Pericardium fibroblast (primary cell): Measurements from ENCODE around the gene MRTO4. TPM values are rescaled to one million over a fixed set of nuclear protein-coding genes. Genes with fewer than 3 reads are reported as not detected.

ENCODE experiments used
- total RNA-seq: library from RNA; depleted of rRNA; stranded (reverse); fragments of >200 nt; gene quantifications from 2 replicates; pipeline ENCODE4 v1.2.3, GENCODE V29; 2015

MRTO4 gene
- total RNA-seq = 20.7 and 21.4 TPM in 2 replicates

GRCh38 chr1:19251305-19252196, at the start of gene MRTO4, which contains the start of gene EMC1:
MRTO4 (plus strand) TSS chr1:19251805; CDS start chr1:19251836, 31 bp downstream.
EMC1 (minus strand) TSS chr1:19251524; CDS start chr1:19251509, 15 bp downstream.

GRCh38 chr1:19209990-19210771, 41.4 kb upstream of the MRTO4 start, which contains the start of gene UBR4:
UBR4 (minus strand) TSS chr1:19210266; CDS start chr1:19210248, 18 bp downstream.

GRCh38 chr1:19288324-19289241, 37.0 kb downstream of the MRTO4 start, which contains the start of gene AKR7A3:
AKR7A3 (minus strand) TSS chr1:19288770; CDS start chr1:19288709, 61 bp downstream.

Other genes starting within 250 kb of the MRTO4 start
- 43.5 and 65.6 TPM in 2 replicates for gene UBR4, start 41.5 kb upstream of the MRTO4 start, total RNA-seq
- 31.4 and 52.9 TPM in 2 replicates for gene EMC1, start 281 bp upstream of the MRTO4 start, total RNA-seq
- 0.26 and 0.70 TPM in 2 replicates for gene AKR7A3, start 37.0 kb downstream of the MRTO4 start, total RNA-seq
- gene AKR7A2, start 60.3 kb downstream of the MRTO4 start, total RNA-seq = 128 TPM in 2 replicates
- gene SLC66A1, start 60.5 kb downstream of the MRTO4 start, total RNA-seq = 18.6 and 22.3 TPM in 2 replicates
- gene CAPZB, start 233.7 kb downstream of the MRTO4 start, total RNA-seq = 121 and 130 TPM in 2 replicates